Motor neuron (in vitro differentiated cells): ENCODE data around the gene CRYBG1. TPM values are rescaled to one million over a fixed set of nuclear protein-coding genes. Genes with fewer than 3 reads are reported as not detected.
A peak's percentile ranks its signal among the peaks of the same experiment; 100 is the strongest.
"Not testable (repeated sequence)": the region's sequence is repeated elsewhere in the genome, so short reads cannot be mapped to it uniquely, and the experiment has no call there.

Experiments used
- ATAC-seq, 8 experiments: fragments of 200-7000 bp; cut with Tn5 transposase; replicated peaks in 6 of 8; 2 replicates each; pipeline ENCODE4 v1.8.0; 2021; ENCODE audit warnings: mild to moderate bottlenecking in 8 of 8, moderate library complexity in 8 of 8
- H3K27ac ChIP-seq, 2 donors: fragments of 250-450 bp; sonication (Bioruptor Pico); 2 replicates each; pipeline ENCODE4 v1.9.0; 2021; ENCODE audit warnings: antibody characterized with exemption in 2 of 2, mild to moderate bottlenecking in 2 of 2, moderate library complexity in 1 of 2
- H3K4me1 ChIP-seq, 2 donors: fragments of 250-450 bp; sonication (Bioruptor Pico); replicated peaks in 1 of 2; 2 replicates each; pipeline ENCODE4 v1.6.1; 2021; ENCODE audit warnings: antibody characterized with exemption in 2 of 2, mild to moderate bottlenecking in 2 of 2, moderate library complexity in 1 of 2
- H3K4me3 ChIP-seq, 5 donors: fragments of 250-450 bp; sonication (Bioruptor Pico); 2 replicates each; pipeline ENCODE4 v1.9.0; 2021; ENCODE audit warnings: antibody characterized with exemption in 5 of 5, mild to moderate bottlenecking in 5 of 5, moderate library complexity in 4 of 5
- WGBS, 10 experiments: fragments of 450-650 bp; shearing (Covaris generic); methylation state at CpG; one replicate each; pipeline ENCODE4 v1.0.0; 2022; 5-methylcytosine and 5-hydroxymethylcytosine counted together
- in situ Hi-C, 9 experiments: fragments of 400-800 bp; cut with MboI; loops; one replicate each; pipeline ENCODE4 v1.15.0; 2021; ENCODE audit warnings: low sequenced_read_pairs in 9 of 9, low pct_unique_long_range_greater_than_20kb in 2 of 9; ENCODE audit not compliant: unreplicated experiment in 9 of 9
- total RNA-seq, 8 experiments: library from RNA; unstranded; fragments of 300-600 nt; gene quantifications; 2 replicates each; pipeline versions ENCODE4 v1.2.3 to v1.2.4, GENCODE V29; 2022

The CRYBG1 gene
- total RNA-seq, 8 experiments from 2014 or later, result 0.42 to 11.6 (median 0.67) TPM

DNA sequence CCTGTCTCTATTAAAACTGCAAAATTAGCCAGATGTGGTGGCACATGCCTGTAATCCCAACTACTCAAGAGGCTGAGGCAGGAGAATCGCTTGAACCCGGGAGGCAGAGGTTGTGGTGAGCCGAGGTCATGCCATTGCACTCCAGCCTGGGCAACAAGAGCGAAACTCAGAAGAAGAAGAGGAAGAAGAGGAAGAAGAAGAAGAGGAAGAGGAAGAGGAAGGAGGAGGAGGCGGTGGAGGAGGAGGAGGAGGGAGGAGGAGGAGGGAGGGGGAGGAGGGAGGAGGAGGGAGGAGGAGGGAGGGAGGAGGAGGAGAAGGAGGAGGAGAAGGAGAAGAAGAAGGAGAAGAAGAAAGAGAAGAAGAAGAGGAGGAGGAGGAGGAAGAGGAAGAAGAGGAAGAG, 228.4 kb downstream of the CRYBG1 start:
- no CpG with 5 or more reads among the region's 5 CpGs for WGBS, 10 experiments
- not testable (repeated sequence) for ATAC-seq, H3K4me1 ChIP-seq, H3K4me3 ChIP-seq, H3K27ac ChIP-seq
- in situ Hi-C loops, result loop anchor here in 2 of 9 experiments (25.0 kb wide), 1 partner anchor 398 kb away; no protein-coding TSS in a partner anchor

DNA sequence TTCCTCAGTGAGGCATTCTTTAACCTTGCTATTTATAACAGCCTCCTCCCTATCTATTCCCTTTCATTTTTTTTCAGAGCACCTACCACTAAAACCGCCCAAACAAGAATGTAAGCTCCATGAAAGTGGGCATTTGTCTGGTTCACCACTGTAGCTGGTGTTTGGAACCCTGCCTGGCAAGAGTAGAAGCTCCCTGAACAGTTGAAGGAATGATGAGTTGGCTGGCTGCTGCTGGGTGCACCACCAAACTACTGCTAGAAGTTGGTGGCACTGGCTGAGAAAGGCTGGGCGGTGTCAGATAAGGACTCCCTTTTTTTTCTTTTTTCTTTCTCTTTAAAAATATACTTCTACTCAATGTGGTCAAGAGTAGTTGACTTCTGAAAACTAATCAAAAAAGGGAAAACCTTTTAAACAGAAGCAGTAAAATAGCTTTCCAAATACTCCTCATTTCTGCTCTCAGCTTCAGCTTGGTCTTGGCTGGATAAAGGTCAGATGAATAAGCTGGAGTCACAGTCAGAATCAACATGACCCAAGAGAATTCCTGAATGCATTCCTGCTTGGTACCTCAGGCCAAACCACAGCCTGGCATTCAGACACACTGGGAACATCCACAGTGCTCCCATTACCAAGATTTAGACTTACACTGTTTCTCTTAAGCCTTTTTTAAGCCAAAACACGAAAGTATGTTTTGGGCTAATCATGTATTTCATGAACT, 230.8 kb downstream of the CRYBG1 start:
- in situ Hi-C loops, result loop anchor here in 2 of 9 experiments (25.0 kb wide), 1 partner anchor 396 kb away; no protein-coding TSS in a partner anchor
- H3K27ac ChIP-seq, result no peak overlapping the region
- no peak overlapping the region for H3K4me3 ChIP-seq
- ATAC-seq, result peak in 2 of 8 experiments; percentile 36 to 46
- H3K4me1 ChIP-seq, result no peaks in the 10 kb centered on the region
- WGBS, 10 experiments, result 44 to 100% (median 84%) methylated on average over 1 to 3 of the region's 3 CpGs

DNA sequence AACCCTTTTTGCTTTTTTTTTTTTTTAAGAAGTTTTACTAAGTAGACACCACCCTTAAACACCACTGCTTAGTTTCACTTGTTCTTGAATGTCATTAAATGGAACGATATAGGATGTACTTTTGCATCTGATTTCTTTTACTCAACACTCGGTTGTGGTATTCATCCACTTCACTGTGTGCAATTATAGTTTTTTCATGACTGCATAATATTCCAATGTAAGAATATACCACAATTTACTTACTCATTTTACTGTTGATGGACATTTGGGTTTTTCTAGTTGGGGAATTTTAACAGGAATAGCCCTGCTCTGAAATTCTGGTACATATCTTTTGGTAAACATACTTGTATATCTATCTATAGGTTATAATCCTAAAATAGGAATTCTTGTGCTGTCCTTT, 238.9 kb downstream of the CRYBG1 start:
- no peak overlapping the region for H3K27ac ChIP-seq
- in situ Hi-C loops, result loop anchor here in 2 of 9 experiments (25.0 kb wide), 1 partner anchor 388 kb away; no protein-coding TSS in a partner anchor
- ATAC-seq, result no peak
- WGBS, 10 experiments, result 50 to 100% (median 93%) methylated on average over 1 to 2 of the region's 2 CpGs; no CpG with 5 or more reads in 2 of the 10 experiments
- no peak overlapping the region for H3K4me3 ChIP-seq
- no peaks in the 10 kb centered on the region for H3K4me1 ChIP-seq

DNA sequence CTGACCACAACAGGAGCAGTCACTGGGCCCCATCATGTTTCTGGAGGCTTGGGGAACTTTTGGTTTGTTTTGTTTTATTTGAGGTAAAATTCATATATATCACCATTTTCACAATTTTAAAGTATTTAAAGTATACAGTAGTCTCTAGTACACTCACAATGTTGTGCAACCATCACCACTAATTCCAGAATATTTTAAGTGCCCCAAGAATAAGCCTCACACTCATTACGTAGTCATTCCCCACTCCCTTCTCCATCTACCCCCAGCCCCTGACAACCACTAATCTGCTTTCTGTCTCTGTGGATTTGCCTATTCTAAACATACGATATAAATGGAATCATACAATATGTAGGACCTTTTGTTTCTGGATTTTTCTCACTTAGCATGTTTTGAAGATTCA, 239.8 kb downstream of the CRYBG1 start:
- Histone ChIP-seq H3K27ac (no peak overlapping the region), H3K4me3 (no peak overlapping the region), H3K4me1 (no peaks in the 10 kb centered on the region)
- WGBS, 10 experiments, result 59 to 100% (median 100%) methylated on average over 1 to 2 of the region's 2 CpGs; no CpG with 5 or more reads in 1 of the 10 experiments
- ATAC-seq, result no peak
- in situ Hi-C loops, result no loop called here

DNA sequence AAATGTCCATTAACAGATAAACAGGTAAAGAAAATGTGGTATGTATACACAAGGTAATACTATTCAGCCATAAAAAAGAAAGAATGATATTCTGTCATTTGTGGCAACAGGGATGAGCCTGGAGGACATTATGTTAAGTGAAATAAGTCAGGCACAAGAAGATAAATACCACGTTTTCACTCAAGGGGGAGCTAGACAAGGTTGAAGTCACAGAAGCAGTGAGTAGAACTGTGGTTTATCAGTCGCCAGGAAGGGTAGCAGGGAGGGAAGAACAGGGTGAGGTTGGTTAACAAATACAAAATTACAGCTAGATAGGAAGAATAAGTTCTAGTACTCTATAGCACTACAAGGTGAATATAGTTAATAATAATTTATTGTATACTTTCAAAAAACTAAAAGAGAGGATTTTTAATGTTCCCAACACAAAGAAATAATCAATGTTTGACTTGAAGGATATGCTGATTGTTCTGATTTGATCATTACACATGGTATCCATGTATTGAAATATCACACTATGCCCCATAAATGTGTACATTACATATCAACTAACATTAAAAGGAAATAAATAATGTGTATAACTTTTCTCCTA, 247.7 kb downstream of the CRYBG1 start:
- Histone ChIP-seq H3K27ac (no peak overlapping the region), H3K4me3 (no peak overlapping the region), H3K4me1 (no peaks in the 10 kb centered on the region)
- in situ Hi-C loops, result no loop called here
- peak in 3 of 8 experiments; percentile 76 to 96 (median 93) for ATAC-seq
- WGBS, 10 experiments, result 0 to 67% (median 35%) methylated on average over 1 to 2 of the region's 2 CpGs

DNA sequence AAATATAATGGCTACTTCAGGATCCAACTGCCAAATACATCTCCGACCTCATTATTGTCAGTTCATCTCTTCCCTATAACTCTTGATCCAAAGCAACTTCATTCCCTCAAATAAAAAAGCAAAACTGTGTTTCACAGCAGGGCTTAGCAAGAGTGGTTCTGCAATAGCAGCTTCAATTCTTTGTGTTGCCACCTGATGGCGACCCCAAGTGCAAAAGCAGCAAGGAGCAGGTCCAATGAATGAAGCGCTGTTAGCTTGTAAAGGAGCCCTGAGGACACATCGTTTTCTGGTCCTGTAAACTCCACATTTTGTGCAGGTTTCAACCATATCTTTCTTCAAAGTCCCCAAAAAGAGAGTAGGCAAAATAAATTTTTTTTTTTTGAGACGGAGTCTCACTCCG, 249.2 kb downstream of the CRYBG1 start:
- peak in 2 of 8 experiments; percentile 26 to 59 for ATAC-seq
- Histone ChIP-seq H3K4me3 (no peak overlapping the region), H3K4me1 (no peaks in the 10 kb centered on the region), H3K27ac (no peak overlapping the region)
- in situ Hi-C loops, result no loop called here
- 35 to 100% (median 81%) methylated on average over 1 to 6 of the region's 6 CpGs; no CpG with 5 or more reads in 4 of the 10 experiments for WGBS, 10 experiments

DNA sequence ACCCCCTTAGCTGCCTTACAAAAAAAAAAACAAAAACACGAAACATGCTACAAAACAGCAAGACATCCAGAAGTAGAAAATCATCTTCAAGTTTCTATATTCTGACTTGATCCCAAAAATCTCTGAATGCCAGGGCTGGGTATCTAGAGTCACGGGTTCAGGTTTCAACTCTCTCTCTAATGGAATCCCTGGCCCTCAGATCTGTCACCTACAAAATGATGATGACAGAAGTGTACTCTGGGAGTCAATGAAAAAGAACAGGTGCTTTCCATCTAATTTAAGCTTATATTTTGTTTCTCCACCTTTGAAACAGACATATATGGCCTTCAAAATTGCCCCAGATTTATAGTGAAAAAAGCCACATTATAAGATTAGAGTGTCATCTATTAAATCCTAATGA, 250.5 kb downstream of the CRYBG1 start:
- 80 to 100% (median 100%) methylated on average over 1 to 2 of the region's 2 CpGs; no CpG with 5 or more reads in 3 of the 10 experiments for WGBS, 10 experiments
- in situ Hi-C loops, result no loop called here
- Histone ChIP-seq H3K4me3 (no peak overlapping the region), H3K4me1 (no peaks in the 10 kb centered on the region), H3K27ac (no peak overlapping the region)
- ATAC-seq, result no peak

DNA sequence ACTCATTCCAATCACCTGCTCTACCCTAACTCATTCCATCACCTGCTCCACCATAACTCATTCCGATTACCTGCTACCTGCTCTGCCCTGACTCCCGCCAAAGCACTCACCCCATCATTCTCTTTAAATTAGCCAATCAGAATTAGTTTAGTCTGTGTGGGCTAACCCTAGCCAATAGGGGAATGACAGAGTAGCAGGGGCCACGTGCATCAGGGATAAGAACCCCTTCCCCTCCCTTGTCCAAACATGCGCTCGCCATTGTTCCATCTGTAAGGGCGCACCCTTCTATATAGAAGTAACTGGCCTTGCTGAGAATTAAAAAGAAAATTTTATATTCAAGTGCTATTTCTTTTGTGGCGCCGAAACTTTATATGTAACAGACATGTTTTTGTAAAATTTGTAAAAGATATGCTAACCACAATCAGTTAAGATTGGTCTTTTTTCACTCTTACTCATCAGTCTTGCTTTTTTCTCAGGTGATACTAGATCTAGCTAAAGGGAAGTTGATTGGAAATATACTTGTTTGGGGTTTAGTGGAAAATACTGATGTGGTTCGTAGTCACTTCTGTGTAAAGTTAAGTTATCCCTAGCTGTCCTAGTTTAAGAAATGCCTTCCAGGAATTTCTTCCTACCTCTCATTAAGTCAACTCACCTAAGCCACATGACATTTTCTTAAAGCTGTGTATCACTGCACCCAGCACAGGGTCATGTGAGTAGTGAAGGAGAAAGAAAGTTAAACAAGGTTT, 252.3 kb downstream of the CRYBG1 start:
- no peak for ATAC-seq
- in situ Hi-C loops, result no loop called here
- 64 to 100% (median 93%) methylated on average over 1 to 9 of the region's 9 CpGs for WGBS, 10 experiments

DNA sequence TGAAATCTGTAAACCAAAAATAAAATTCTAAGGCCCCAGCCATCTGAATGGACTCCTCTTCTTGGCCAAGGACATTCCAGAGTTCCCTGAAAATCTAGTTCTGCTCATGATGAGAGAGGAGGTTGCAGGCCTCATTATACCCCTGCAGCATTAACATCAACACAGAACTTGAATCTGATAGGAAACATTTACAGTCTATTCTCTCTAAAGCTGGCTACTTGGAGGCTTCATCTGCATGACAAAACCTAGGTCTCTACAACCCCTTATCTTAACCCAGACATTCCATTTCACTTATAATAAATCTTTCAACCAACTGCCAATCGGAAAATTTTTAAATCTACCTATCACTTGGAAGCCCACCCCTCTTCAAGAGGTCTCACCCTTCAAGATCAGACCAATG, 253.1 kb downstream of the CRYBG1 start:
- in situ Hi-C loops, result no loop called here
- ATAC-seq, result no peak
- WGBS, 10 experiments, result 0 to 80% (median 38%) methylated on average over 1 of the region's 1 CpG; no CpG with 5 or more reads in 6 of the 10 experiments
- no peaks in the 10 kb centered on the region for H3K4me1 ChIP-seq
- no peak overlapping the region for H3K27ac ChIP-seq
- H3K4me3 ChIP-seq, result no peak overlapping the region

More for the DNA sequence above, 252.3 kb downstream of the CRYBG1 start:
- no peaks in the 10 kb centered on the region for H3K4me1 ChIP-seq
- no peak overlapping the region for H3K27ac ChIP-seq
- H3K4me3 ChIP-seq, result no peak overlapping the region

DNA sequence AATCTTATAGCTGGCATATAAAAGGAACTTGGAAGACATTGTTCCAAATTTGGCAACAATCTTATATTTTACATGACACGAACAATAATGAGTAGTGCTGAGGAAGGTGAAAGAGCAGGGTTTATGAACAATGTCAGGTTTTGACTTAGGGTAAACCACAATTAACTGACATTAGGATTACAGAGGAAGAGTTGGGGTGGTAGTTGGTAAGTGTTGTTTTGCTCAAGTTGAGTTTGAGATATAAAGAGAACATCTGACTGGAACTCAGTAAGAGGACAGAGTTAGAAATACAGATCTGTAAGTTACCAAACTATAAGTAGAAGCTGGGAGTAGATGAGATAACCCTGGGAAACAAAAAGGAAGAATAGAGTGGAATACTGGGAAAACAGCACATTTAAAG, 253.6 kb downstream of the CRYBG1 start:
- in situ Hi-C loops, result no loop called here
- ATAC-seq, result no peak
- no peaks in the 10 kb centered on the region for H3K4me1 ChIP-seq
- H3K4me3 ChIP-seq, result no peak overlapping the region
- H3K27ac ChIP-seq, result no peak overlapping the region
- 17 to 67% (median 52%) methylated on average over 1 of the region's 1 CpG; no CpG with 5 or more reads in 4 of the 10 experiments for WGBS, 10 experiments

DNA sequence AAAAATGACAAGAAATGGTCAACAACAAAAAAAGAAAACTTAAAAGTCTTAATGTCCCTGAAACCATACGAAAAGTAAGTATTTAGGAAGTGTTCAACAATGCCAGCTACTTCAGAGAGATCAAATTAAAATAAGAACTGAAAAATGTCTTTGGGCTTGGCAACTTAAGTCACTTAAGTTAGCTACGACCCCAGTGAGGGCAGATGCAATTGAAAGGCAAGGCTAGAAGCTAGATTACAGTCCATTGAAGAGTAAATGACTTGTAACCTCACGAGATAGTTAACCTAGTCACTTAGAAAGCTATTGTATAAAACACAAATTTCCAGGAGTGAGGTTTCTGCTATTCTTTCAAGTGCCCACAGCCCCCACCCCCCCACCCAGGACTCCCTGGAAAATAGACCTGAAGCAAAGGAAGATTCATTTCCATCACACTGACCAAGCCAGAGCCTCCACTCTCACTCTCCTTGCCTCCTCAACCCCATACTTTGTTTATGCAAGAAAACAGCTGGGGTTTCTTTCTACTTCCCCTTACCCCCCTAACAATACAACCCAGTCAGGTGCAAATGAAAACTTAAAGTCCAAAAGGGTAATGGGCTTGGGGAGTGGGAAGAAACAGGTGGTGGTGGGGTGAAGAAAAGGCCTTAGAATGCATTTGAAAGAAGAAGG, 254.2 kb downstream of the CRYBG1 start:
- no peak for ATAC-seq
- H3K27ac ChIP-seq, result no peak overlapping the region
- no peaks in the 10 kb centered on the region for H3K4me1 ChIP-seq
- 0 to 97% (median 53%) methylated on average over 1 to 3 of the region's 3 CpGs for WGBS, 10 experiments
- no peak overlapping the region for H3K4me3 ChIP-seq
- in situ Hi-C loops, result no loop called here

DNA sequence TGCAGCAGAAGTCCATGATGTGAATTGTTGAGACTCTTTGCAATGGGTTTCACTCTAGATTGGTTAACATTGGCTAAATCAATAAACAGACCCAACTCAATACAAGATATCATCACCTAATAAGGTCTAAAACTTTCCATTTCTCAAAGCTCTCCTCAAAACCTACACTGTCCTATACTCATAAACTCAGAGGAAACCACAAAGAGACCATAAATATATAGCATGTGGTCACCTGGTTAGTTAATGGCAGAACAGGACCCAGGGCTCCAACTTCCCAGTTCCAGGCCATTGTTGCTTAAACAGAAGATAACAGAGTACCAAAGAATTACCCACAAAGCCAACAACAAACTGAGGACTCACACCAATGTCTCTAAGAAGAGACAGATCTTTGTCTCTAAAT, 256.8 kb downstream of the CRYBG1 start:
- Histone ChIP-seq H3K27ac (no peak overlapping the region), H3K4me1 (no peaks in the 10 kb centered on the region), H3K4me3 (no peak overlapping the region)
- no peak for ATAC-seq
- in situ Hi-C loops, result no loop called here

DNA sequence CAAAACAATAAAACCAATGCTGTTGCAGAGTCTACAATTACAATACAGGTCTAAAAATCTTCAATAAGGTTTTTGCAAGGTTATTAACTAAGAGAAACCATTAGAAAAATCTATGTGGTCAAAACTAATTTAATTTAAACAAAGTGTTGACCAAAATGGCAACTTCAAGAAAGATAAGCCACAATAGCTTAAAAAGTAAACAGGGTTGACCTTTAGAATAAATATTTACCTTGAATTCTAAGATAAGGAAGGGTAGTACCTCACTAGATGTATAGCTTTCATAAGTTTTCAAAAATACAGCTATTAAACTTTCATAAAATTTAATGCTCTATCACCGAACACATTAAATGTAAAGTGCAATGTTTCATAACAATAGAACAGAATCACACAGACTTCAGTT, 257.3 kb downstream of the CRYBG1 start:
- ATAC-seq, result no peak
- 86 to 100% (median 100%) methylated on average over 1 of the region's 1 CpG for WGBS, 10 experiments
- H3K4me3 ChIP-seq, result no peak overlapping the region
- no peaks in the 10 kb centered on the region for H3K4me1 ChIP-seq
- in situ Hi-C loops, result no loop called here
- H3K27ac ChIP-seq, result no peak overlapping the region
